Panc1 (cell line): ENCODE data around the gene SULT2B1. TPM values are rescaled to one million over a fixed set of nuclear protein-coding genes. Genes with fewer than 3 reads are reported as not detected.
A peak's percentile ranks its signal among the peaks of the same experiment; 100 is the strongest.

Experiments
- ATAC-seq: fragments of 200-7000 bp; cut with Tn5 transposase; 2 replicates; pipeline ENCODE4 v1.9.1; 2020; ENCODE audit warnings: mild to moderate bottlenecking, moderate library complexity
- BruUV-seq: library from RNA; stranded (reverse); fragments of 400-500 nt; replicated peaks from 2 replicates; lab custom pipeline; 2021; lab: Mats Ljungman, UMichigan
- CTCF ChIA-PET: fragments of 300-600 bp; sonication (Branson Sonifier 250); formaldehyde crosslinking; loops from one replicate; lab custom pipeline; 2022; ENCODE audit warnings: antibody characterized with exemption; lab: Charles Lee
- POLR2A ChIA-PET: fragments of 300-600 bp; sonication (Branson Sonifier 250); formaldehyde crosslinking; loops from one replicate; lab custom pipeline; 2022; ENCODE audit warnings: antibody characterized with exemption; lab: Charles Lee
- DNase-seq: peaks from one replicate; pipeline ENCODE4 v3.0.0-alpha.2; 2010; ENCODE audit warnings: low read depth, low spot score
- H3K27ac ChIP-seq: 2 replicates; pipeline ENCODE4 v1.5.1; 2011; ENCODE audit warnings: mild to moderate bottlenecking, low read length, inconsistent platforms
- H3K27me3 ChIP-seq: fragments of 200-500 bp; sonication (Bioruptor generic); 2 replicates; pipeline ENCODE4 v1.6.0; 2014; ENCODE audit warnings: low read length, inconsistent platforms; ENCODE audit not compliant: control insufficient read depth, insufficient read depth
- H3K36me3 ChIP-seq: fragments of 200-500 bp; sonication (Bioruptor generic); 2 replicates; pipeline ENCODE4 v1.5.1; 2014; ENCODE audit warnings: inconsistent platforms, mild to moderate bottlenecking, low read length, moderate library complexity; ENCODE audit not compliant: control insufficient read depth, insufficient read depth
- H3K4me1 ChIP-seq: 2 replicates; pipeline ENCODE4 v1.5.1; 2011; ENCODE audit warnings: inconsistent platforms, mild to moderate bottlenecking, low read length, moderate library complexity; ENCODE audit not compliant: control insufficient read depth, insufficient read depth
- H3K4me3 ChIP-seq, 2 experiments: 2 replicates each; pipeline ENCODE4 v1.5.1; 2011 to 2012; ENCODE audit warnings: low read depth in 2 of 2, low read length in 2 of 2, mild to moderate bottlenecking in 2 of 2, inconsistent platforms in 1 of 2, moderate library complexity in 1 of 2
- H3K9me3 ChIP-seq: fragments of 200-500 bp; sonication (Bioruptor generic); 2 replicates; pipeline ENCODE4 v1.5.1; 2014; ENCODE audit warnings: low read depth, mild to moderate bottlenecking, inconsistent platforms, low read length, moderate library complexity; ENCODE audit not compliant: control insufficient read depth, insufficient read depth
- POLR2AphosphoS5 ChIP-seq: IDR thresholded peaks from 2 replicates; pipeline ENCODE4 v1.6.1; 2012; ENCODE audit warnings: mild to moderate bottlenecking, low read depth, low read length, moderate library complexity
- SIN3A ChIP-seq: IDR thresholded peaks from 2 replicates; pipeline ENCODE4 v1.6.1; 2012; ENCODE audit warnings: low read depth, mild to moderate bottlenecking, low read length, moderate library complexity, borderline replicate concordance; ENCODE audit not compliant: insufficient read depth
- TCF7L2 ChIP-seq: IDR thresholded peaks from 2 replicates; pipeline ENCODE4 v1.6.1; 2011; ENCODE audit warnings: mild to moderate bottlenecking, low read depth, low read length, inconsistent platforms
- in situ Hi-C: cut with HindIII; loops from 2 replicates; pipeline ENCODE4 v1.10.0; 2016; ENCODE audit warnings: low sequenced_read_pairs, low pct_unique_long_range_greater_than_20kb
- intact Hi-C: fragments of 100-400 bp; cut with micrococcal nuclease; formaldehyde crosslinking; loops from one replicate; pipeline ENCODE4 v1.10.0; 2022; ENCODE audit not compliant: unreplicated experiment
- total RNA-seq: library from RNA; stranded (reverse); gene quantifications from one replicate; pipeline ENCODE4 v1.2.1, GENCODE V29; 2021; ENCODE audit not compliant: unreplicated experiment
- TF ChIP-seq, protein P1 (sequence below), 2 experiments: IDR thresholded peaks; 2 replicates each; pipeline ENCODE4 v1.6.1; 2011 to 2012; ENCODE audit warnings: low read depth in 2 of 2, control low read depth in 1 of 2, low read length in 1 of 2, mild to moderate bottlenecking in 1 of 2, moderate library complexity in 1 of 2; ENCODE audit not compliant: insufficient read depth in 1 of 2
- TF ChIP-seq, protein P2 (sequence below): fragments of 450-650 bp; IDR thresholded peaks from 2 replicates; pipeline ENCODE4 v1.5.1; 2017; ENCODE audit warnings: mild to moderate bottlenecking

The SULT2B1 gene
- total RNA-seq, 1 experiment from 2014 or later = 3.6 TPM

DNA sequence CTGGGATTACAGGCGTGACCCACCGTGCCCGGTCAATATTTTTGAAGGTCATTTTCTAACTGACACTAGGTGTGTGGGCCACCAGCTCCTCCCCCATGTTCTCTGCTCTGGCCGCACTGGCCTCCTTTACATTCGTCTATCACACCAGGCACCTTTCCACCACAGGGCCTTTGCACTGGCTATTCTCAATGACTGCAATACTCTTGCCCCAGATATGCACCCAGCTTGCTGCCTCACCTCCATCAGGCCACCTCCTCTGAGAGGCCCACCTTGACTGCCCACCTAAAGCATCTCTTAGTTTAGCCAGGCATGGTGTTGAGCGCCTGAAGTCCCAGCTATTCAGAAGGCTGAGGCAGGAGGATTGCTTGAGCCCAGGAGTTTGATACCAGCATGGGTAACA lies 10.2 kb upstream of the SULT2B1 start:
- DNase-seq (no peak), ATAC-seq (no peak)
- in situ Hi-C loops = no loop called here
- Histone ChIP-seq H3K4me3 (no peak overlapping the region), H3K36me3 (no peaks in the 10 kb centered on the region), H3K4me1 (peaks cover 3% of the 10 kb centered on the region), H3K9me3 (no peaks in the 10 kb centered on the region), H3K27ac (no peak overlapping the region), H3K27me3 (no peaks in the 10 kb centered on the region)
- no peak for TF ChIP-seq POLR2AphosphoS5
- no peak for TF ChIP-seq TCF7L2
- TF ChIP-seq SIN3A = no peak
- intact Hi-C loops = no loop called here
- CTCF ChIA-PET = no interaction called here
- BruUV-seq = no TSS peak
- POLR2A ChIA-PET = no interaction called here

DNA sequence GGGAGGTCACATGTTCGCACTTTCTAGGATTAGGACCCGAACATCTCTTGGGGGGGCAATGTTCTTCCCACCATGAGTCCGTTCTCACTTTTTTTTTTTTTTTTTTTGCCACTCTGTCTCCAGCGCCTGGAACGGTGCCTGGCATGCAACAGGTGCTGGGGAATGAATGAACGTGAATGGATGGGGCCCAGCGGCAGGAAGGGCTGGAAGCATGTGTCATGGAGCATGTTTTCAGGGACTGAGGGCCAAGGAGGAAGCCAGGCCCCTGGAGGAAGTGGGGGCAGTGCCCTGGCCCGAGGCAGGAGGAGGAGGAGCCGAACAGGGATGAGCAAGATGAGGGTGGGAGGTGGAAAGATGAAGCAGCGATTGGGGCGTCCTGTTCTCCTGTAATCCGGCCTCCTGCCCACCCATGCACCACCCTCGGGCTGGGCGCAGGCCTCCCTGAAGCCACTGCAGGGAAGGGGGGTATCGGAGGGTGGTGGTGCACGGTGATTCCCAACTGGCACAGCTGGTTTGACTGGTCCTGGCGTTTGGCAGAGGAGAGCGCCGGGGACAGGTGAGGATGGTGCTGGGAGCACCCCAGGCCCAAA lies 8.8 kb upstream of the SULT2B1 start:
- Histone ChIP-seq H3K27ac (no peak overlapping the region), H3K36me3 (no peaks in the 10 kb centered on the region), H3K4me1 (peaks cover 3% of the 10 kb centered on the region), H3K4me3 (no peak overlapping the region), H3K27me3 (no peaks in the 10 kb centered on the region), H3K9me3 (no peaks in the 10 kb centered on the region)
- no peak for DNase-seq
- intact Hi-C loops = no loop called here
- in situ Hi-C loops = no loop called here
- TF ChIP-seq SIN3A (no peak), POLR2AphosphoS5 (no peak), TCF7L2 (no peak)
- TF ChIP-seq, protein P1, sequence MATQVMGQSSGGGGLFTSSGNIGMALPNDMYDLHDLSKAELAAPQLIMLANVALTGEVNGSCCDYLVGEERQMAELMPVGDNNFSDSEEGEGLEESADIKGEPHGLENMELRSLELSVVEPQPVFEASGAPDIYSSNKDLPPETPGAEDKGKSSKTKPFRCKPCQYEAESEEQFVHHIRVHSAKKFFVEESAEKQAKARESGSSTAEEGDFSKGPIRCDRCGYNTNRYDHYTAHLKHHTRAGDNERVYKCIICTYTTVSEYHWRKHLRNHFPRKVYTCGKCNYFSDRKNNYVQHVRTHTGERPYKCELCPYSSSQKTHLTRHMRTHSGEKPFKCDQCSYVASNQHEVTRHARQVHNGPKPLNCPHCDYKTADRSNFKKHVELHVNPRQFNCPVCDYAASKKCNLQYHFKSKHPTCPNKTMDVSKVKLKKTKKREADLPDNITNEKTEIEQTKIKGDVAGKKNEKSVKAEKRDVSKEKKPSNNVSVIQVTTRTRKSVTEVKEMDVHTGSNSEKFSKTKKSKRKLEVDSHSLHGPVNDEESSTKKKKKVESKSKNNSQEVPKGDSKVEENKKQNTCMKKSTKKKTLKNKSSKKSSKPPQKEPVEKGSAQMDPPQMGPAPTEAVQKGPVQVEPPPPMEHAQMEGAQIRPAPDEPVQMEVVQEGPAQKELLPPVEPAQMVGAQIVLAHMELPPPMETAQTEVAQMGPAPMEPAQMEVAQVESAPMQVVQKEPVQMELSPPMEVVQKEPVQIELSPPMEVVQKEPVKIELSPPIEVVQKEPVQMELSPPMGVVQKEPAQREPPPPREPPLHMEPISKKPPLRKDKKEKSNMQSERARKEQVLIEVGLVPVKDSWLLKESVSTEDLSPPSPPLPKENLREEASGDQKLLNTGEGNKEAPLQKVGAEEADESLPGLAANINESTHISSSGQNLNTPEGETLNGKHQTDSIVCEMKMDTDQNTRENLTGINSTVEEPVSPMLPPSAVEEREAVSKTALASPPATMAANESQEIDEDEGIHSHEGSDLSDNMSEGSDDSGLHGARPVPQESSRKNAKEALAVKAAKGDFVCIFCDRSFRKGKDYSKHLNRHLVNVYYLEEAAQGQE (IDR thresholded peaks at IDR 0.05; ENCODE audit: insufficient read depth in 1 of 2, low read depth in 2 of 2, low read length in 1 of 2) = no peak
- TF ChIP-seq, protein P2, sequence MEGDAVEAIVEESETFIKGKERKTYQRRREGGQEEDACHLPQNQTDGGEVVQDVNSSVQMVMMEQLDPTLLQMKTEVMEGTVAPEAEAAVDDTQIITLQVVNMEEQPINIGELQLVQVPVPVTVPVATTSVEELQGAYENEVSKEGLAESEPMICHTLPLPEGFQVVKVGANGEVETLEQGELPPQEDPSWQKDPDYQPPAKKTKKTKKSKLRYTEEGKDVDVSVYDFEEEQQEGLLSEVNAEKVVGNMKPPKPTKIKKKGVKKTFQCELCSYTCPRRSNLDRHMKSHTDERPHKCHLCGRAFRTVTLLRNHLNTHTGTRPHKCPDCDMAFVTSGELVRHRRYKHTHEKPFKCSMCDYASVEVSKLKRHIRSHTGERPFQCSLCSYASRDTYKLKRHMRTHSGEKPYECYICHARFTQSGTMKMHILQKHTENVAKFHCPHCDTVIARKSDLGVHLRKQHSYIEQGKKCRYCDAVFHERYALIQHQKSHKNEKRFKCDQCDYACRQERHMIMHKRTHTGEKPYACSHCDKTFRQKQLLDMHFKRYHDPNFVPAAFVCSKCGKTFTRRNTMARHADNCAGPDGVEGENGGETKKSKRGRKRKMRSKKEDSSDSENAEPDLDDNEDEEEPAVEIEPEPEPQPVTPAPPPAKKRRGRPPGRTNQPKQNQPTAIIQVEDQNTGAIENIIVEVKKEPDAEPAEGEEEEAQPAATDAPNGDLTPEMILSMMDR = no peak
- no TSS peak for BruUV-seq
- ATAC-seq = peak; percentile 81
- POLR2A ChIA-PET = interaction anchor here (0.6 kb wide), 2 partner anchors 9 to 15 kb away, joined by 3 to 7 read pairs; no protein-coding TSS in a partner anchor
- CTCF ChIA-PET = interaction anchor here (0.7 kb wide), 3 partner anchors 20 to 50 kb away, joined by 5 to 8 read pairs (median 6); no protein-coding TSS in a partner anchor
